T-helper 17 cell (primary cell): ENCODE measurements around the gene RAC3. TPM values are rescaled to one million over a fixed set of nuclear protein-coding genes. Genes with fewer than 3 reads are reported as not detected.

Experiments used
- ATAC-seq: fragments of 150-1000 bp; cut with Tn5 transposase; 2 replicates; pipeline ENCODE4 v1.10.0; 2021; ENCODE audit warnings: mild to moderate bottlenecking, moderate library complexity
- DNase-seq, 3 donors: peaks; one replicate each; pipeline versions ENCODE4 v3.0.0 to v3.0.0-alpha.2; 2020 to 2021
- H3K9me3 ChIP-seq: one replicate; pipeline ENCODE4 v1.7.0; 2013; ENCODE audit warnings: low read length, mild to moderate bottlenecking; ENCODE audit not compliant: control insufficient read depth, poor library complexity, severe bottlenecking
- H3K27ac Mint-ChIP-seq: one replicate; pipeline ENCODE4 v1.8.0; 2022; ENCODE audit warnings: mild to moderate bottlenecking, moderate library complexity, mixed read lengths
- H3K27me3 Mint-ChIP-seq: one replicate; pipeline ENCODE4 v1.8.0; 2022; ENCODE audit warnings: mixed read lengths
- H3K36me3 Mint-ChIP-seq: one replicate; pipeline ENCODE4 v1.8.0; 2022; ENCODE audit warnings: low read depth, mixed read lengths
- H3K4me1 Mint-ChIP-seq: one replicate; pipeline ENCODE4 v1.8.0; 2022; ENCODE audit warnings: mild to moderate bottlenecking, mixed read lengths
- H3K4me3 Mint-ChIP-seq: one replicate; pipeline ENCODE4 v1.8.0; 2022; ENCODE audit warnings: mild to moderate bottlenecking, moderate library complexity, mixed read lengths
- total RNA-seq, 4 donors: library from RNA in 2 of 4; stranded (reverse) in 2 of 4; gene quantifications; one replicate each; pipeline ENCODE4 v1.2.3 and lab custom pipeline; 2022 to 2026

The RAC3 gene
- total RNA-seq, 2 donors from 2014 or later = 2.6 to 3.1 TPM

GRCh38 chr17:82050761-82051641, 19.5 kb downstream of the RAC3 start:
- DNase-seq (peak in 1 of 3 donors; percentile 16), ATAC-seq (peak; percentile 23)
- Mint-ChIP-seq H3K27ac (peak overlapping the region; percentile 67), H3K4me3 (peak overlapping the region; percentile 86), H3K36me3 (peaks cover 3% of the 10 kb centered on the region), H3K27me3 (no peaks in the 10 kb centered on the region), H3K4me1 (peaks cover 8% of the 10 kb centered on the region)
- H3K9me3 ChIP-seq = no peaks in the 10 kb centered on the region

GRCh38 chr17:82051776-82052637, 20.5 kb downstream of the RAC3 start, which contains the start of the genes GPS1 and RFNG:
GPS1 (plus strand) TSS chr17:82051898; CDS start chr17:82051932, 34 bp downstream.
RFNG (minus strand) TSS chr17:82051811; CDS start chr17:82051766, 45 bp downstream.
- H3K36me3 Mint-ChIP-seq = peaks cover 3% of the 10 kb centered on the region
- H3K4me1 Mint-ChIP-seq = peaks cover 8% of the 10 kb centered on the region
- peak within 1 kb of the TSS; percentile 86 for H3K4me3 Mint-ChIP-seq
- H3K27ac Mint-ChIP-seq = peak within 1 kb of the TSS; percentile 67
- H3K27me3 Mint-ChIP-seq = no peaks in the 10 kb centered on the region
- DNase-seq (peak; percentile 74 to 81 (median 75)), ATAC-seq (peak; percentile 94)
- no peaks in the 10 kb centered on the region for H3K9me3 ChIP-seq

DNA sequence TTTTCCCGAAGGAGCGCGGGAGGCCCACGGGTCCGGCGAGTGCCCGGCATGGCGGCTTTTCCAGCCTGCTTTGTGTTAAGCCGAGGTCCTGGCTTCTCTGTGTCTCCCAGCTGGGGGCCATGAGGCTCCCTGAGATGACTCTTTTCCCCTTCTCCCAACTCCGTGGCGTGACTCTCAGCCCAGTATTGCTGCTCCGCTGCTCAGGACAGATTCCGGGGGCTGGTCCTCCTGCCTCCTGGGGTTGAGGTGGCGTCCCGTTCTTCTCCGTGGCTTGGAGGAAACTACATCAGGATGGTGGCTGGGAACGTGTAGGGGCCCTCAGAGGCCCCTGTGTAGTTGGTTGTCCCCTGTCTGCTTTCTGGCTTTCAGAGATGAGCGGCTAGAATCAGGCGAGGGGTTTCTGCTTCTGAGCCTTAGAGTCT, 21.2 kb downstream of the RAC3 start:
- no peaks in the 10 kb centered on the region for H3K9me3 ChIP-seq
- Mint-ChIP-seq H3K27me3 (no peaks in the 10 kb centered on the region), H3K4me3 (peak overlapping the region; percentile 81), H3K4me1 (peaks cover 5% of the 10 kb centered on the region), H3K36me3 (peaks cover 1% of the 10 kb centered on the region), H3K27ac (no peak overlapping the region)
- DNase-seq = peak in 1 of 3 donors; percentile 6
- no peak for ATAC-seq

DNA sequence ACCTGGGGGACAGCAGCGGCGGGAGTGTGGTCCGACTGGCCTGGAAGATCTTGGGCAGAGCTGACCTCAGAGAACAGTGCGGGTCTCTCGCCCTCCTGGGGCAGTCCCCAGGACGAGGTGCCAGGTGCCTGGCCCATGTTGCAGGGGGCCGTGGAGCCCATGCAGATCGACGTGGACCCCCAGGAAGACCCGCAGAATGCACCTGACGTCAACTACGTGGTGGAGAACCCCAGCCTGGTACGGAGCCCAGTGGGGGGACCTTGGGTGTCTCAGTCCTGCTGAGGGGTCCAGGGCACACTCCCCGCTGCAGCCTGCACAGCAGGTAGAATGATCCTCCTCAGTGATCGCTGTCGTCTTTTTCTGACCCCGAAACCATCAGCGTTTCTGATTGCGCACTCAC, 21.7 kb downstream of the RAC3 start:
- DNase-seq = peak in 1 of 3 donors; percentile 8
- H3K36me3 Mint-ChIP-seq = no peaks in the 10 kb centered on the region

GRCh38 chr17:82053556-82054263, 22.2 kb downstream of the RAC3 start:
- Mint-ChIP-seq H3K4me1 (peaks cover 5% of the 10 kb centered on the region), H3K4me3 (no peak overlapping the region), H3K27ac (no peak overlapping the region), H3K27me3 (no peaks in the 10 kb centered on the region), H3K36me3 (no peaks in the 10 kb centered on the region)
- ATAC-seq = no peak
- DNase-seq = peak in 1 of 3 donors; percentile 7
- no peaks in the 10 kb centered on the region for H3K9me3 ChIP-seq

More for the DNA sequence above, 21.7 kb downstream of the RAC3 start:
- Mint-ChIP-seq H3K27me3 (no peaks in the 10 kb centered on the region), H3K4me3 (peak overlapping the region; percentile 81), H3K4me1 (peaks cover 5% of the 10 kb centered on the region), H3K27ac (no peak overlapping the region)
- H3K9me3 ChIP-seq = no peaks in the 10 kb centered on the region
- ATAC-seq = no peak

DNA sequence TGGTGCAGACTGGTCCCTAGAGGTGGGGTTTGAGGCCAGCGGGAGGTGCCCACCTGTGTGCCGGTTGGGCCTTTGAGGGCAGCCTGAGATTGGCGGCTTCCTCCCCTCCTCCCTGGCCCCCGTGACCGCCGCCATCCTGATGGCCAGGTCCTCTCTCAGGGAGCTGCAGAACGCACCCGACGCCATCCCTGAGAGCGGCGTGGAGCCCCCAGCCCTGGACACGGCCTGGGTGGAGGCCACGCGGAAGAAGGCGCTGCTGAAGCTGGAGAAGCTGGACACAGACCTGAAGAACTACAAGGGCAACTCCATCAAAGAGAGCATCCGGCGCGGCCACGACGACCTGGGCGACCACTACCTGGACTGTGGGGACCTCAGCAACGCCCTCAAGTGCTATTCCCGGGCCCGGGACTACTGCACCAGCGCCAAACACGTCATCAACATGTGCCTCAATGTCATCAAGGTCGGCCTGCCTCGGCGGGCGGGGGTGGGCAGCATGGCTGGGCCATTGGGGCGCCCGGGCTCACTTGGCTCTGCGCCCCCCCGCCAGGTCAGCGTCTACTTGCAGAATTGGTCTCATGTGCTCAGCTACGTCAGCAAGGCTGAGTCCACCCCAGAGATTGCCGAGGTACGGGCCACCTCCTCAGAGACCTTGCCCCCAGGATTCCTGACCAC, 23.0 kb downstream of the RAC3 start:
- Mint-ChIP-seq H3K4me1 (peaks cover 5% of the 10 kb centered on the region), H3K4me3 (no peak overlapping the region), H3K36me3 (no peaks in the 10 kb centered on the region), H3K27ac (no peak overlapping the region), H3K27me3 (no peaks in the 10 kb centered on the region)
- H3K9me3 ChIP-seq = no peaks in the 10 kb centered on the region
- peak in 1 of 3 donors; percentile 6 for DNase-seq
- no peak for ATAC-seq

GRCh38 chr17:82055023-82055964, 23.8 kb downstream of the RAC3 start:
- H3K9me3 ChIP-seq = no peaks in the 10 kb centered on the region
- Mint-ChIP-seq H3K4me1 (peaks cover 8% of the 10 kb centered on the region), H3K4me3 (peak overlapping the region; percentile 65), H3K36me3 (peaks cover 2% of the 10 kb centered on the region), H3K27me3 (no peaks in the 10 kb centered on the region), H3K27ac (no peak overlapping the region)
- DNase-seq (peak in 1 of 3 donors; percentile 8), ATAC-seq (no peak)

GRCh38 chr17:82055965-82056728, 24.7 kb downstream of the RAC3 start:
- Mint-ChIP-seq H3K27ac (no peak overlapping the region), H3K27me3 (no peaks in the 10 kb centered on the region), H3K4me3 (no peak overlapping the region), H3K4me1 (peaks cover 2% of the 10 kb centered on the region), H3K36me3 (peaks cover 2% of the 10 kb centered on the region)
- no peaks in the 10 kb centered on the region for H3K9me3 ChIP-seq
- DNase-seq = peak in 1 of 3 donors; percentile 5
- ATAC-seq = no peak

DNA sequence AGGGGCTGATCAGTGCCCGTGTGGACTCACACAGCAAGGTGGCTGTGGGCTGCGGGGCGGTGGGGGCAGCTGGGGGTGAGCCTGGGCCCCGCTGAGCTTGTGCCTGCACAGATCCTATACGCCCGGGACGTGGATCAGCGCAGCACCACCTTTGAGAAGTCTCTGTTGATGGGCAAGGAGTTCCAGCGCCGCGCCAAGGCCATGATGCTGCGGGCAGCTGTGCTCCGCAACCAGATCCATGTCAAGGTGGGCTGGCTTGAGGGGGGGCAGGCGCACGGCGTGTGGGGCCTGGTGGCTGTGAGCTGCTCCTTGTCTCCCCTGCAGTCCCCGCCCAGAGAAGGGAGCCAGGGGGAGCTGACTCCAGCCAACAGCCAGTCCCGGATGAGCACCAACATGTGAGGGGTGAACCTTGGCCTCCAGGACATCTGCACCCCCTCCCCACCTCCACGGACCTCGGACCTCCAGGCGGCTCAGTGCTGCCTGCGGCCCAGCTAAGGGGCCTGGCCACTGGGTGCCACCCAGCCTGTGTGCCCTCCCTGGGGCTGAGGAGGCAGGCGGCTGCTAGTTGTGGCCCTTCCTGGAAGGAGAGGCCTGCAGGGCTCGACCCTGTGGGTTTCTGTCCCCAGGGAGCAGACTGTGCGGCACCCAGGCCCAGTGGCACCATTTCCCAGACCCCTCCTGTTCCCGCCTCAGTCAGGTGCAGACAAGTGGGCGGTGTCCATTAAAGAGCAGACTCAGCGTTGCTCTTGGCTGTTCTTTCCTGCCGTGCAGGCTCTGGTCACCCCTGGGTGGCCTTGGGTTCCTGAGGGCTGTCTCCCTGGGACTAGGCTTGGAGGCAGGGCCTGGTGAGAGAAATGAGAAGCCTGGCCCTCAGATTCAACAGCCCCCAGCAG, 25.5 kb downstream of the RAC3 start:
- peak in 1 of 3 donors; percentile 9 for DNase-seq

GRCh38 chr17:82058230-82058854, 26.9 kb downstream of the RAC3 start:
- ATAC-seq = no peak
- H3K9me3 ChIP-seq = no peaks in the 10 kb centered on the region
- no peaks in the 10 kb centered on the region for H3K27me3 Mint-ChIP-seq
- no peak overlapping the region for H3K27ac Mint-ChIP-seq
- no peak overlapping the region for H3K4me3 Mint-ChIP-seq
- DNase-seq = no peak
- peaks cover 2% of the 10 kb centered on the region for H3K36me3 Mint-ChIP-seq
- H3K4me1 Mint-ChIP-seq = peaks cover 2% of the 10 kb centered on the region

More for the DNA sequence above, 25.5 kb downstream of the RAC3 start:
- H3K36me3 Mint-ChIP-seq = peaks cover 2% of the 10 kb centered on the region
- ATAC-seq = no peak
- no peaks in the 10 kb centered on the region for H3K9me3 ChIP-seq
- H3K4me1 Mint-ChIP-seq = peaks cover 2% of the 10 kb centered on the region
- H3K4me3 Mint-ChIP-seq = no peak overlapping the region
- no peak overlapping the region for H3K27ac Mint-ChIP-seq
- H3K27me3 Mint-ChIP-seq = no peaks in the 10 kb centered on the region
